GM19025 (cell line): ENCODE results near the gene MPV17L2.

Source experiments
- ATAC-seq: cut with Tn5 transposase; IDR thresholded peaks from one replicate; pipeline ENCODE4 v1.9.1; 2021; ENCODE audit warnings: mild to moderate bottlenecking, low read depth, moderate library complexity; ENCODE audit not compliant: unreplicated experiment

MPV17L2 gene

GRCh38 chr19:18231775-18232174 lies 38.8 kb downstream of the MPV17L2 start:
- no peak for ATAC-seq

GRCh38 chr19:18232540-18233223 lies 39.7 kb downstream of the MPV17L2 start:
- ATAC-seq: no peak

- no peak for ATAC-seq
Observed at GRCh38 chr19:18233224-18233825, 40.3 kb downstream of the MPV17L2 start.

- no peak for ATAC-seq
Observed at GRCh38 chr19:18234194-18234593, 41.2 kb downstream of the MPV17L2 start.

GRCh38 chr19:18239303-18239702 lies 46.3 kb downstream of the MPV17L2 start:
- no peak for ATAC-seq

GRCh38 chr19:18245297-18245696 lies 52.3 kb downstream of the MPV17L2 start:
- no peak for ATAC-seq
